RWPE2 (cell line): ENCODE results near the gene ZDHHC8.

Experiments
- ATAC-seq: fragments of 200-7000 bp; cut with Tn5 transposase; 3 replicates; pipeline ENCODE4 v1.9.1; 2021; ENCODE audit warnings: low read depth
- DNase-seq: peaks from one replicate; pipeline ENCODE4 v3.0.0-alpha.2; 2020; ENCODE audit warnings: low spot score
- H3K27ac ChIP-seq: fragments of 450-650 bp; 2 replicates; pipeline ENCODE4 v1.5.1; 2017; ENCODE audit warnings: mild to moderate bottlenecking; ENCODE audit not compliant: poor library complexity, severe bottlenecking
- H3K27me3 ChIP-seq: fragments of 250-450 bp; sonication (Bioruptor Pico); 2 replicates; pipeline ENCODE4 v1.5.1; 2021; ENCODE audit warnings: mild to moderate bottlenecking, moderate library complexity; ENCODE audit not compliant: insufficient read depth, poor library complexity, severe bottlenecking
- H3K36me3 ChIP-seq: fragments of 250-450 bp; sonication (Bioruptor Pico); 2 replicates; pipeline ENCODE4 v1.5.1; 2020; ENCODE audit warnings: low read depth, mild to moderate bottlenecking, moderate library complexity
- H3K4me1 ChIP-seq: fragments of 250-450 bp; sonication (Bioruptor Pico); 2 replicates; pipeline ENCODE4 v1.5.1; 2021; ENCODE audit warnings: mild to moderate bottlenecking, moderate library complexity; ENCODE audit not compliant: insufficient read depth, poor library complexity, severe bottlenecking
- H3K4me3 ChIP-seq: fragments of 250-450 bp; sonication (Bioruptor Pico); 2 replicates; pipeline ENCODE4 v1.5.1; 2021; ENCODE audit warnings: mild to moderate bottlenecking, moderate library complexity; ENCODE audit not compliant: severe bottlenecking
- H3K9me3 ChIP-seq: fragments of 250-450 bp; sonication (Bioruptor Pico); 2 replicates; pipeline ENCODE4 v1.5.1; 2021; ENCODE audit warnings: mild to moderate bottlenecking, moderate library complexity; ENCODE audit not compliant: severe bottlenecking
- CTCF ChIP-seq: fragments of 450-650 bp; IDR thresholded peaks from one replicate; pipeline ENCODE4 v1.5.1; 2017; ENCODE audit warnings: mild to moderate bottlenecking, moderate library complexity; ENCODE audit not compliant: poor library complexity, severe bottlenecking

ZDHHC8 gene

GRCh38 chr22:20085651-20086050 is 46.0 kb upstream of the ZDHHC8 start:
- peaks cover 3% of the 10 kb centered on the region for H3K4me1 ChIP-seq
- no peak for DNase-seq
- H3K27me3 ChIP-seq: no peaks in the 10 kb centered on the region
- ATAC-seq: no peak
- H3K27ac ChIP-seq: no peak overlapping the region
- no peak for TF ChIP-seq CTCF
- H3K36me3 ChIP-seq: peaks cover 92% of the 10 kb centered on the region
- no peak overlapping the region for H3K4me3 ChIP-seq
- H3K9me3 ChIP-seq: peaks cover 4% of the 10 kb centered on the region

- no peak overlapping the region for H3K27ac ChIP-seq
- ATAC-seq: no peak
- peaks cover 3% of the 10 kb centered on the region for H3K4me1 ChIP-seq
- H3K27me3 ChIP-seq: no peaks in the 10 kb centered on the region
- peaks cover 97% of the 10 kb centered on the region for H3K36me3 ChIP-seq
- no peak overlapping the region for H3K4me3 ChIP-seq
- no peak for TF ChIP-seq CTCF
- peaks cover 4% of the 10 kb centered on the region for H3K9me3 ChIP-seq
- no peak for DNase-seq
These were observed 45.5 kb upstream of the ZDHHC8 start for GRCh38 chr22:20086101-20086599.

GRCh38 chr22:20086763-20087162 is 44.8 kb upstream of the ZDHHC8 start:
- TF ChIP-seq CTCF: no peak
- peaks cover 97% of the 10 kb centered on the region for H3K36me3 ChIP-seq
- H3K27ac ChIP-seq: no peak overlapping the region
- ATAC-seq (no peak), DNase-seq (no peak)
- H3K27me3 ChIP-seq: no peaks in the 10 kb centered on the region
- H3K4me3 ChIP-seq: no peak overlapping the region
- no peaks in the 10 kb centered on the region for H3K4me1 ChIP-seq
- H3K9me3 ChIP-seq: peaks cover 4% of the 10 kb centered on the region

GRCh38 chr22:20087319-20088262 is 44.0 kb upstream of the ZDHHC8 start:
- Histone ChIP-seq H3K27me3 (no peaks in the 10 kb centered on the region), H3K9me3 (peaks cover 4% of the 10 kb centered on the region), H3K27ac (no peak overlapping the region), H3K4me1 (no peaks in the 10 kb centered on the region), H3K36me3 (peaks cover 97% of the 10 kb centered on the region), H3K4me3 (no peak overlapping the region)
- ATAC-seq: no peak
- no peak for TF ChIP-seq CTCF
- DNase-seq: no peak

GRCh38 chr22:20088263-20088648 is 43.3 kb upstream of the ZDHHC8 start:
- Histone ChIP-seq H3K36me3 (peaks cover 96% of the 10 kb centered on the region), H3K9me3 (peaks cover 4% of the 10 kb centered on the region), H3K27me3 (no peaks in the 10 kb centered on the region), H3K4me1 (no peaks in the 10 kb centered on the region), H3K4me3 (no peak overlapping the region), H3K27ac (no peak overlapping the region)
- TF ChIP-seq CTCF: no peak
- no peak for DNase-seq
- no peak for ATAC-seq
